IMR-90 (cell line): ENCODE measurements around the gene PCP4L1. TPM values are rescaled to one million over a fixed set of nuclear protein-coding genes. Genes with fewer than 3 reads are reported as not detected.

Experiments
- ATAC-seq: fragments of 200-7000 bp; cut with Tn5 transposase; 2 replicates; pipeline ENCODE4 v1.9.1; 2020; ENCODE audit warnings: low read depth, mild to moderate bottlenecking, moderate library complexity
- BruUV-seq: library from RNA; stranded (reverse); fragments of 400-500 nt; replicated peaks from 2 replicates; lab custom pipeline; 2021; lab: Mats Ljungman, UMichigan
- CTCF ChIA-PET: fragments of 300-600 bp; formaldehyde crosslinking; extraction: SDS; loops from one replicate; lab custom pipeline; 2021; ENCODE audit warnings: antibody characterized with exemption; lab: Yijun Ruan, JAX
- POLR2A ChIA-PET: fragments of 300-600 bp; sonication (Branson Sonifier 250); formaldehyde crosslinking; loops from one replicate; lab custom pipeline; 2022; ENCODE audit warnings: antibody characterized with exemption; ENCODE audit not compliant: unreplicated experiment; lab: Charles Lee
- DNase-seq: peaks from one replicate; pipeline ENCODE4 v3.0.0; 2013
- H2AFZ ChIP-seq: replicated peaks from 2 replicates; pipeline ENCODE3; 2013; ENCODE audit warnings: low read length, mild to moderate bottlenecking; ENCODE audit not compliant: poor library complexity
- H2AK5ac ChIP-seq: 2 replicates; pipeline ENCODE4 v1.6.1; 2013; ENCODE audit warnings: low read depth, low read length, inconsistent platforms
- H2AK9ac ChIP-seq: replicated peaks from 2 replicates; pipeline ENCODE3; 2013; ENCODE audit warnings: mild to moderate bottlenecking, low read depth, low read length, moderate library complexity; ENCODE audit not compliant: poor library complexity
- H2BK120ac ChIP-seq: 2 replicates; pipeline ENCODE4 v1.6.1; 2013; ENCODE audit warnings: low read depth, low read length, inconsistent platforms
- H2BK15ac ChIP-seq: 3 replicates; pipeline ENCODE4 v1.6.1; 2013; ENCODE audit warnings: low read depth, low read length, inconsistent platforms
- H2BK20ac ChIP-seq: 2 replicates; pipeline ENCODE4 v1.6.1; 2013; ENCODE audit warnings: low read depth, mild to moderate bottlenecking, inconsistent platforms, low read length, moderate library complexity
- H2BK5ac ChIP-seq: 2 replicates; pipeline ENCODE4 v1.6.1; 2013; ENCODE audit warnings: mild to moderate bottlenecking, low read depth, low read length, inconsistent platforms; ENCODE audit not compliant: poor library complexity, severe bottlenecking
- H3K14ac ChIP-seq: replicated peaks from 2 replicates; pipeline ENCODE4 v1.6.1; 2013; ENCODE audit warnings: low read depth, low read length, inconsistent platforms
- H3K18ac ChIP-seq: 2 replicates; pipeline ENCODE4 v1.6.1; 2013; ENCODE audit warnings: low read depth, low read length, control low read depth
- H3K23ac ChIP-seq: 2 replicates; pipeline ENCODE4 v1.6.1; 2013; ENCODE audit warnings: low read depth, low read length, inconsistent platforms
- H3K27ac ChIP-seq: 2 replicates; pipeline ENCODE4 v1.5.1; 2013; ENCODE audit warnings: mild to moderate bottlenecking, control low read depth, low read length; ENCODE audit not compliant: insufficient read depth
- H3K27me3 ChIP-seq: 2 replicates; pipeline ENCODE4 v1.6.1; 2013; ENCODE audit warnings: low read length; ENCODE audit not compliant: control insufficient read depth, insufficient read depth
- H3K36me3 ChIP-seq: 2 replicates; pipeline ENCODE4 v1.6.1; 2013; ENCODE audit warnings: low read length, mixed read lengths; ENCODE audit not compliant: control insufficient read depth, insufficient read depth
- H3K4ac ChIP-seq: 2 replicates; pipeline ENCODE4 v1.6.1; 2013; ENCODE audit warnings: low read depth, low read length, inconsistent platforms
- H3K4me1 ChIP-seq: 2 replicates; pipeline ENCODE4 v1.6.1; 2013; ENCODE audit warnings: low read length, mixed read lengths; ENCODE audit not compliant: control insufficient read depth, insufficient read depth
- H3K4me2 ChIP-seq: 2 replicates; pipeline ENCODE4 v1.6.1; 2013; ENCODE audit warnings: low read depth, mild to moderate bottlenecking, control low read depth, low read length, moderate library complexity
- H3K4me3 ChIP-seq: 2 replicates; pipeline ENCODE4 v1.5.1; 2013; ENCODE audit warnings: low read depth, mild to moderate bottlenecking, control low read depth, low read length, moderate library complexity; ENCODE audit not compliant: insufficient read depth
- H3K56ac ChIP-seq: 2 replicates; pipeline ENCODE4 v1.6.1; 2013; ENCODE audit warnings: low read length, inconsistent platforms; ENCODE audit not compliant: insufficient read depth; ENCODE audit errors: extremely low read depth
- H3K79me1 ChIP-seq, 2 experiments: 2 replicates each; pipeline ENCODE4 v1.6.1; 2013; ENCODE audit warnings: low read length in 2 of 2, inconsistent platforms in 1 of 2, low read depth in 1 of 2
- H3K9ac ChIP-seq: 2 replicates; pipeline ENCODE4 v1.6.1; 2013; ENCODE audit warnings: low read depth, low read length, control low read depth
- H3K9me1 ChIP-seq: 2 replicates; pipeline ENCODE4 v1.6.1; 2013; ENCODE audit warnings: low read length, inconsistent platforms; ENCODE audit not compliant: insufficient read depth
- H3K9me3 ChIP-seq: 2 replicates; pipeline ENCODE4 v1.6.1; 2013; ENCODE audit warnings: low read length; ENCODE audit not compliant: control insufficient read depth, insufficient read depth
- H4K20me1 ChIP-seq: 2 replicates; pipeline ENCODE4 v1.6.1; 2013; ENCODE audit warnings: low read length, inconsistent platforms; ENCODE audit not compliant: insufficient read depth
- H4K5ac ChIP-seq: 2 replicates; pipeline ENCODE4 v1.6.1; 2013; ENCODE audit warnings: mild to moderate bottlenecking, low read depth, low read length, control low read depth
- H4K8ac ChIP-seq, 2 experiments: 2 replicates each; pipeline ENCODE4 v1.6.1; 2013; ENCODE audit warnings: low read depth in 2 of 2, low read length in 2 of 2, control low read depth in 1 of 2, inconsistent platforms in 1 of 2
- H4K91ac ChIP-seq: 2 replicates; pipeline ENCODE4 v1.6.1; 2013; ENCODE audit warnings: low read depth, low read length, inconsistent platforms; ENCODE audit not compliant: insufficient read depth
- FOS ChIP-seq: fragments of 150-350 bp; IDR thresholded peaks from 2 replicates; pipeline ENCODE4 v1.6.1; 2016; ENCODE audit warnings: low read depth, low read length
- MAFK ChIP-seq: IDR thresholded peaks from 2 replicates; pipeline ENCODE4 v1.6.1; 2012; ENCODE audit warnings: low read depth, low read length, improper control_type of control experiment
- NFE2L2 ChIP-seq: fragments of 150-350 bp; IDR thresholded peaks from 2 replicates; pipeline ENCODE4 v1.6.1; 2016; ENCODE audit warnings: low read depth, mild to moderate bottlenecking, low read length
- WGBS, 2 experiments: methylation state at CpG; one replicate each; pipeline versions ENCODE4 v1.1.5 to v1.1.7; 2013; ENCODE audit warnings: missing lambda C conversion rate in 2 of 2; ENCODE audit not compliant: insufficient read length in 1 of 2; ENCODE audit errors: extremely low coverage in 2 of 2; 5-methylcytosine and 5-hydroxymethylcytosine counted together
- dilution Hi-C: fragments of 300-500 bp; cut with HindIII; formaldehyde crosslinking; loops from one replicate; pipeline ENCODE4 v1.14.3; 2018; ENCODE audit warnings: low sequenced_read_pairs; ENCODE audit not compliant: unreplicated experiment
- in situ Hi-C: fragments of 300-500 bp; cut with MboI; formaldehyde crosslinking; loops from 3 replicates; pipeline ENCODE4 v1.14.3; 2019; ENCODE audit warnings: low sequenced_read_pairs, inconsistent platforms, mixed read lengths
- intact Hi-C: fragments of 100-400 bp; cut with micrococcal nuclease; formaldehyde crosslinking; loops from 2 replicates; pipeline ENCODE4 v1.10.0; 2022
- polyA plus RNA-seq, 3 experiments: library from polyadenylated mRNA; depleted of rRNA; stranded (reverse); fragments of >200 nt; gene quantifications; 2 replicates each; pipeline ENCODE4 v1.2.3, GENCODE V29; 2012; ENCODE audit warnings: low replicate concordance in 1 of 3
- total RNA-seq: library from RNA; depleted of rRNA; stranded (reverse); fragments of >200 nt; gene quantifications from 2 replicates; pipeline ENCODE4 v1.2.3, GENCODE V29; 2012
- TF ChIP-seq, protein P1 (sequence below): conservative IDR thresholded peaks from 2 replicates; pipeline ENCODE4 v1.5.1; 2012; ENCODE audit warnings: mild to moderate bottlenecking, low read depth, low read length, improper control_type of control experiment

Gene PCP4L1
- total and polyA plus RNA-seq, 2 of the 4 experiments (the other 2 are of a cell fraction) = not detected

GRCh38 chr1:161300478-161300877 is 41.9 kb downstream of the PCP4L1 start:
- Histone ChIP-seq H3K4me2 (no peak overlapping the region), H2AK5ac (no peak overlapping the region), H4K5ac (no peak overlapping the region), H2BK15ac (no peak overlapping the region), H3K36me3 (no peaks in the 10 kb centered on the region), H4K91ac (no peak overlapping the region), H4K8ac (no peak overlapping the region), H3K4me1 (peaks cover 6% of the 10 kb centered on the region; the same call in 1 of the 2 replicates), H3K27me3 (no peaks in the 10 kb centered on the region), H2BK5ac (no peak overlapping the region), H4K20me1 (no peaks in the 10 kb centered on the region), H2AFZ (no peak overlapping the region), H3K14ac (no peak overlapping the region), H3K18ac (no peak overlapping the region), H3K9ac (no peak overlapping the region), H2AK9ac (no peak overlapping the region), H3K9me3 (no peaks in the 10 kb centered on the region), H3K23ac (no peak overlapping the region), H3K79me1 (no peaks in the 10 kb centered on the region; a peak in 1 of 4 replicates), H3K4me3 (no peak overlapping the region), H3K27ac (no peak overlapping the region), H2BK20ac (no peak overlapping the region), H3K4ac (no peak overlapping the region), H2BK120ac (no peak overlapping the region), H3K56ac (no peak overlapping the region), H3K9me1 (peaks cover 5% of the 10 kb centered on the region; the same call in 1 of the 2 replicates)
- dilution Hi-C loops (no loop called here), intact Hi-C loops (no loop called here), in situ Hi-C loops (no loop called here)
- ChIA-PET POLR2A (no interaction called here), CTCF (interaction anchor here (2.2 kb wide), 1 partner anchor 9 kb away, joined by 11 read pairs; no protein-coding TSS in a partner anchor)
- no peak for ATAC-seq
- no peak for DNase-seq
- TF ChIP-seq, protein P1, sequence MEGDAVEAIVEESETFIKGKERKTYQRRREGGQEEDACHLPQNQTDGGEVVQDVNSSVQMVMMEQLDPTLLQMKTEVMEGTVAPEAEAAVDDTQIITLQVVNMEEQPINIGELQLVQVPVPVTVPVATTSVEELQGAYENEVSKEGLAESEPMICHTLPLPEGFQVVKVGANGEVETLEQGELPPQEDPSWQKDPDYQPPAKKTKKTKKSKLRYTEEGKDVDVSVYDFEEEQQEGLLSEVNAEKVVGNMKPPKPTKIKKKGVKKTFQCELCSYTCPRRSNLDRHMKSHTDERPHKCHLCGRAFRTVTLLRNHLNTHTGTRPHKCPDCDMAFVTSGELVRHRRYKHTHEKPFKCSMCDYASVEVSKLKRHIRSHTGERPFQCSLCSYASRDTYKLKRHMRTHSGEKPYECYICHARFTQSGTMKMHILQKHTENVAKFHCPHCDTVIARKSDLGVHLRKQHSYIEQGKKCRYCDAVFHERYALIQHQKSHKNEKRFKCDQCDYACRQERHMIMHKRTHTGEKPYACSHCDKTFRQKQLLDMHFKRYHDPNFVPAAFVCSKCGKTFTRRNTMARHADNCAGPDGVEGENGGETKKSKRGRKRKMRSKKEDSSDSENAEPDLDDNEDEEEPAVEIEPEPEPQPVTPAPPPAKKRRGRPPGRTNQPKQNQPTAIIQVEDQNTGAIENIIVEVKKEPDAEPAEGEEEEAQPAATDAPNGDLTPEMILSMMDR = no peak
- TF ChIP-seq FOS = no peak
- no peak for TF ChIP-seq NFE2L2
- TF ChIP-seq MAFK = peak; percentile 85
- BruUV-seq = no TSS peak
- WGBS, 2 experiments = 100% methylated on average over 2 of the region's 4 CpGs; no CpG with 5 or more reads in 1 of the 2 experiments
